Ishikawa (cell line): ENCODE results near the gene CLPSL1.

Experiments used
- CEBPB ChIP-seq: IDR thresholded peaks from 2 replicates; pipeline ENCODE4 v1.6.1; 2012
- CREB1 ChIP-seq: IDR thresholded peaks from 2 replicates; pipeline ENCODE4 v1.6.1; 2012; ENCODE audit warnings: low read depth
- EGR1 ChIP-seq: IDR thresholded peaks from 2 replicates; pipeline ENCODE4 v1.6.1; 2012
- EP300 ChIP-seq: IDR thresholded peaks from 2 replicates; pipeline ENCODE4 v1.6.1; 2012; ENCODE audit warnings: borderline replicate concordance
- FOXM1 ChIP-seq: IDR thresholded peaks from 2 replicates; pipeline ENCODE4 v1.6.1; 2012; ENCODE audit warnings: low read depth, borderline replicate concordance
- NFIC ChIP-seq: IDR thresholded peaks from 2 replicates; pipeline ENCODE4 v1.6.1; 2012
- RAD21 ChIP-seq: IDR thresholded peaks from 2 replicates; pipeline ENCODE4 v1.6.1; 2012; ENCODE audit warnings: low read depth
- TAF1 ChIP-seq: IDR thresholded peaks from 2 replicates; pipeline ENCODE4 v1.6.1; 2012; ENCODE audit warnings: low read depth, mild to moderate bottlenecking
- TCF12 ChIP-seq: IDR thresholded peaks from 2 replicates; pipeline ENCODE4 v1.6.1; 2012; ENCODE audit warnings: low read depth
- TEAD4 ChIP-seq: IDR thresholded peaks from 2 replicates; pipeline ENCODE4 v1.6.1; 2012
- YY1 ChIP-seq: IDR thresholded peaks from 2 replicates; pipeline ENCODE4 v1.6.1; 2012; ENCODE audit warnings: low read depth
- ZBTB7A ChIP-seq: IDR thresholded peaks from 2 replicates; pipeline ENCODE4 v1.6.1; 2012; ENCODE audit warnings: low read depth
- TF ChIP-seq, protein P1 (sequence below): IDR thresholded peaks from 2 replicates; pipeline ENCODE4 v1.6.1; 2012
- TF ChIP-seq, protein P2 (sequence below): IDR thresholded peaks from 2 replicates; pipeline ENCODE4 v1.6.1; 2012
- TF ChIP-seq, protein P3 (sequence below): IDR thresholded peaks from 2 replicates; pipeline ENCODE4 v1.6.1; 2012; ENCODE audit warnings: low read depth, mild to moderate bottlenecking

The CLPSL1 gene

DNA sequence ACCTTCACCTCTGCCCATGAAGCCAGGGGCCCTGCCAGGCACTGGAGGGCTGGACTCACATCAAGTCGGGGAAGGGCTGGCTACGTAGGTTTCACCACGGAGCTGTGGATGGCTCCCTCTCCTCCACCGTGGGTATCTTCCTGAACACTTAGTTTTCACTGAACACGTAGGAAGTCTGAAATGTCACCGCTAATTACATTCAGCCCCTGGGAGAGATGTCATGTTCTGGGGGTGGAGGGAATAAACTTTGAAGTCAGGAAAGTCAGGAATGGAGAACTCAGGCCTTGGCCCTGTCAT lies 30.8 kb downstream of the CLPSL1 start:
- TF ChIP-seq, protein P1, sequence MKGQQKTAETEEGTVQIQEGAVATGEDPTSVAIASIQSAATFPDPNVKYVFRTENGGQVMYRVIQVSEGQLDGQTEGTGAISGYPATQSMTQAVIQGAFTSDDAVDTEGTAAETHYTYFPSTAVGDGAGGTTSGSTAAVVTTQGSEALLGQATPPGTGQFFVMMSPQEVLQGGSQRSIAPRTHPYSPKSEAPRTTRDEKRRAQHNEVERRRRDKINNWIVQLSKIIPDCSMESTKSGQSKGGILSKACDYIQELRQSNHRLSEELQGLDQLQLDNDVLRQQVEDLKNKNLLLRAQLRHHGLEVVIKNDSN: no peak
- TF ChIP-seq RAD21 (no peak), EGR1 (no peak), NFIC (no peak), TEAD4 (no peak), TAF1 (no peak), CREB1 (no peak), TCF12 (no peak), ZBTB7A (no peak), CEBPB (no peak), EP300 (no peak), FOXM1 (no peak), YY1 (no peak)
- TF ChIP-seq, protein P2, sequence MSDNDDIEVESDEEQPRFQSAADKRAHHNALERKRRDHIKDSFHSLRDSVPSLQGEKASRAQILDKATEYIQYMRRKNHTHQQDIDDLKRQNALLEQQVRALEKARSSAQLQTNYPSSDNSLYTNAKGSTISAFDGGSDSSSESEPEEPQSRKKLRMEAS: no peak
- TF ChIP-seq, protein P3, sequence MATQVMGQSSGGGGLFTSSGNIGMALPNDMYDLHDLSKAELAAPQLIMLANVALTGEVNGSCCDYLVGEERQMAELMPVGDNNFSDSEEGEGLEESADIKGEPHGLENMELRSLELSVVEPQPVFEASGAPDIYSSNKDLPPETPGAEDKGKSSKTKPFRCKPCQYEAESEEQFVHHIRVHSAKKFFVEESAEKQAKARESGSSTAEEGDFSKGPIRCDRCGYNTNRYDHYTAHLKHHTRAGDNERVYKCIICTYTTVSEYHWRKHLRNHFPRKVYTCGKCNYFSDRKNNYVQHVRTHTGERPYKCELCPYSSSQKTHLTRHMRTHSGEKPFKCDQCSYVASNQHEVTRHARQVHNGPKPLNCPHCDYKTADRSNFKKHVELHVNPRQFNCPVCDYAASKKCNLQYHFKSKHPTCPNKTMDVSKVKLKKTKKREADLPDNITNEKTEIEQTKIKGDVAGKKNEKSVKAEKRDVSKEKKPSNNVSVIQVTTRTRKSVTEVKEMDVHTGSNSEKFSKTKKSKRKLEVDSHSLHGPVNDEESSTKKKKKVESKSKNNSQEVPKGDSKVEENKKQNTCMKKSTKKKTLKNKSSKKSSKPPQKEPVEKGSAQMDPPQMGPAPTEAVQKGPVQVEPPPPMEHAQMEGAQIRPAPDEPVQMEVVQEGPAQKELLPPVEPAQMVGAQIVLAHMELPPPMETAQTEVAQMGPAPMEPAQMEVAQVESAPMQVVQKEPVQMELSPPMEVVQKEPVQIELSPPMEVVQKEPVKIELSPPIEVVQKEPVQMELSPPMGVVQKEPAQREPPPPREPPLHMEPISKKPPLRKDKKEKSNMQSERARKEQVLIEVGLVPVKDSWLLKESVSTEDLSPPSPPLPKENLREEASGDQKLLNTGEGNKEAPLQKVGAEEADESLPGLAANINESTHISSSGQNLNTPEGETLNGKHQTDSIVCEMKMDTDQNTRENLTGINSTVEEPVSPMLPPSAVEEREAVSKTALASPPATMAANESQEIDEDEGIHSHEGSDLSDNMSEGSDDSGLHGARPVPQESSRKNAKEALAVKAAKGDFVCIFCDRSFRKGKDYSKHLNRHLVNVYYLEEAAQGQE: no peak

DNA sequence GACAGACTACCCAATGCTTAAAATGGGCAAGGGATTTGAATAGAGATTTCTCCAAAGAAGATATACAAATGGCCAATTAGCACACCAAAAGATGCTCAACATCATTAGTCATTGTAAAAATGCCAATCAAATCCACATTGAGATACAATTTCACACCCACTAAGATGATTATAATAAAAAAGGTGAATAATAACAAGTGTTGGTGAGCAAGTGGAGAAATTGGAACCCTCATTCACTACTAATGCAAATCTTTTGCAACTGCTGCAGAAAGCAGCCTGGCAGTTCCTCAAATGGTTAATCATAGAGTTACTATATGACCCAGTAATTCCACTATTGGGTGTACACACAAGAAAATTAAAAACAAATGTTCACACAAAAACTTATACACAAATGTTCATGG lies 36.7 kb downstream of the CLPSL1 start:
- TF ChIP-seq, protein P2: no peak
- no peak for TF ChIP-seq TEAD4
- no peak for TF ChIP-seq EP300
- TF ChIP-seq, protein P3: no peak
- TF ChIP-seq EGR1: no peak
- no peak for TF ChIP-seq ZBTB7A
- no peak for TF ChIP-seq YY1
- TF ChIP-seq CEBPB: no peak
- no peak for TF ChIP-seq CREB1
- TF ChIP-seq FOXM1: no peak
- no peak for TF ChIP-seq NFIC
- TF ChIP-seq, protein P1: no peak
- no peak for TF ChIP-seq TAF1
- no peak for TF ChIP-seq RAD21
- TF ChIP-seq TCF12: no peak

DNA sequence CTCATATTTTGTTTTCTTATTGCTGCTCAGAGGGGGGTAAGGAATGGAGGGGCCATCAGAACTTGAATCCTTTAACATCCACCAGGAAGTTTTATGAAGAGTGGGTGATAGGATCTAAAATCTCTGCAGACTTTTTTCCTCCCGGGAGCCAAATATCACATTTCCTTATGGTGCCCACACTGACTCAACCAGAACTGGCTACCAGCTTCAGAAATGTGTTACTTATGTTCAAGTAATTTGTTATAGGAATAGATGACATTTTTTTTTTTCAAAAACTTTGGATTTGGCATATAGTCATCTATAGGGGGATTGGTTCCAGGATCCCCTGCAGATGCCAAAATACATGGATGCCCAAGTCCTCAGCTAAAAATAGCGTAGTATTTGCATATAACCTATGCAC lies 42.8 kb downstream of the CLPSL1 start:
- no peak for TF ChIP-seq TEAD4

DNA sequence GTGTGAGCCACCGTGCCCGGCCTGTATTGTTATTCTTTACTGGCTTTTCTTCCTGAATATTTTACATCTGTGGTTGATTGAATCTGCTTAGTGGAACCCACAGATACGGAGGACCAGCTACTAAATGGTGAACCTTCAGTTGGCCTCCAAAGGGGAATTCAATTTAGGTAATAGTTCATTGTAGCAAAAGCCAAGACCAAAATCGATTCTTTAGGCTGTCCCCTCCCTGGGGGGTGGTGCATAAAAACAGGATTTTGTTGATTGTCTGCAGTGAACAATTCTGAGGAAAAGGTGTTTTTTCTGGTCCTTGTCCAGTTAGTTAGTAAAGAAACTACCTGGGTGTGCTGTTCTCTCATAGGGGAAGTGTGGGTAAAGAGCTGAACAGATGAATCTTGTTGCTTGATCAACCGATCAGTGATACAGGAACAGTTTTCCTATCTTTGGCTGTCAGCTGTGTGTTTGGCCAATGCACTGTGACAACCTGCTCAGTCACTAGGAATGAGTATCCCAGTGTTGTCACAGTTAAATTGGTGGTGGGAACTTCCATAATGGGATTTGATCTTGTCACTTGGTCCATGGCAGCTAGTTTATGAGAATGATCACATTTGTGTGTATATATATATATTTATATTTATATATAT lies 43.9 kb downstream of the CLPSL1 start:
- no peak for TF ChIP-seq NFIC
- TF ChIP-seq TEAD4: no peak
- no peak for TF ChIP-seq RAD21
- TF ChIP-seq EGR1: no peak
- TF ChIP-seq TAF1: no peak

DNA sequence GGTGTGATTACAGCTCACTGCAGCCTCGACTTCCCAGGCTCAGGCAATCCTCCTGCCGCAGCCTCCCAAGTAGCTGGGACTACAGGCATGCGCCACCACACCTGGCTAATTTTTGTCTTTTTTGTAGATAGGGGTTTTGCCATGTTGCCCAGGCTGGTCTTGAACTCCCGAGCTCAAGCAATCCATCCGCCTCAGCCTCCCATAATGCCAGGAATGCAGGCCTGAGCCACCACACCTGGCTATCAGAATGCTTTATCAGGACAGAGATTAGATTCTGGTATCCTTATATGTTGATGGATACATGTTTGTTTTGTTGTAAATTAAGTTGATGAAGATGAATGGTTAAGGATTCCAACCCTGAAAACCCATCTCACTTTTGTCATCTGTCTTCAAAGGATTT lies 48.5 kb downstream of the CLPSL1 start:
- TF ChIP-seq TCF12: no peak
- no peak for TF ChIP-seq RAD21
- TF ChIP-seq TEAD4: no peak
- no peak for TF ChIP-seq CREB1
- no peak for TF ChIP-seq EP300
- no peak for TF ChIP-seq TAF1
- TF ChIP-seq NFIC: no peak
- TF ChIP-seq, protein P3: no peak
- no peak for TF ChIP-seq FOXM1
- no peak for TF ChIP-seq ZBTB7A
- no peak for TF ChIP-seq CEBPB
- TF ChIP-seq YY1: no peak
- TF ChIP-seq, protein P2: no peak
- TF ChIP-seq, protein P1: no peak
